Pancreas (tissue), 10 donors: Measurements from ENCODE around the gene PYGO1. TPM values are rescaled to one million over a fixed set of nuclear protein-coding genes. Genes with fewer than 3 reads are reported as not detected.

Experiments
- ATAC-seq, 4 donors: fragments of 200-7000 bp; cut with Tn5 transposase; one replicate each; pipeline versions ENCODE4 v1.8.0 to v1.9.1; 2020; ENCODE audit warnings: mild to moderate bottlenecking in 4 of 4, moderate library complexity in 4 of 4
- DNase-seq, 6 donors: peaks; one replicate each; pipeline ENCODE4 v3.0.0-alpha.2; 2020
- FAIRE-seq: peaks from 2 replicates; lab custom pipeline; 2012; peaks lifted over from hg19 to GRCh38; lab: Jason Lieb, UNC
- H3K27ac ChIP-seq, 4 donors: fragments of 200-600 bp; sonication (generic); 1 replicate in 3 of 4; 2 replicates in 1 of 4; pipeline versions ENCODE4 v1.5.0 to v1.8.0; 2020
- H3K27me3 ChIP-seq, 4 donors: fragments of 200-600 bp; one replicate each; pipeline ENCODE4 v1.8.0; 2021
- H3K36me3 ChIP-seq, 3 donors: fragments of 200-600 bp; sonication (generic) in 1 of 3; one replicate each; pipeline versions ENCODE4 v1.5.0 to v1.8.0; 2020 to 2021
- H3K4me1 ChIP-seq, 3 donors: fragments of 200-600 bp; one replicate each; pipeline ENCODE4 v1.8.0; 2021
- H3K4me3 ChIP-seq, 4 donors: fragments of 200-600 bp; sonication (generic) in 2 of 4; one replicate each; pipeline versions ENCODE4 v1.5.0 to v1.8.0; 2020 to 2021
- H3K9me3 ChIP-seq, 4 donors: fragments of 200-600 bp; one replicate each; pipeline ENCODE4 v1.8.0; 2021
- WGBS, 2 donors: extraction: QIAGEN DNeasy Blood & Tissue Kit; methylation state at CpG; one replicate each; pipeline ENCODE4 v1.1.7; 2013; 5-methylcytosine and 5-hydroxymethylcytosine counted together
- intact Hi-C, 3 donors: fragments of 100-400 bp; cut with DNase I; formaldehyde crosslinking; loops; one replicate each; pipeline versions ENCODE4 v1.11.1 to v1.14.2; 2022
- polyA plus RNA-seq, 2 donors: library from polyadenylated mRNA; stranded (reverse); fragments of 200-250 nt; gene quantifications; one replicate each; pipeline ENCODE4 v1.2.3, GENCODE V29; 2013
- total RNA-seq, 6 donors: library from RNA; stranded (reverse); fragmentation: NEBNext Ultra II Directional in 4 of 6; extraction: Animal tissue kit (Norgen Biotek cat#: 25700) in 4 of 6; gene quantifications; one replicate each; pipeline versions ENCODE4 v1.2.1 to v1.2.4, GENCODE V29; 2021 to 2023
- TF ChIP-seq, protein P1 (sequence below), 4 donors: fragments of 200-600 bp; sonication (generic) in 3 of 4; IDR thresholded peaks; one replicate each; pipeline versions ENCODE4 v1.5.0 to v1.8.0; 2021; ENCODE audit warnings: antibody characterized with exemption in 4 of 4
- donor health status: healthy with polysubstance abuse.
- donor health status: DM: no; HTN: no; CAD: no; lungs with moderate emphysema.
- donor health status: DM: no; HTN: no; CAD: no.
- donor health status: control.
- donor health status: control.
- donor health status: Bipolar disorder and iron deficiency.
- donor health status: DM: yes; HTN: yes; CAD: no.
- donor health status: DM: no; HTN: no; CAD: no.
- donor health status: DM: no; HTN: no; CAD: no.
- donor health status: DM: yes; HTN: yes; CAD: no.

Gene PYGO1
- total and polyA plus RNA-seq, 8 donors: 0.34 to 2.3 (median 2.0) TPM

- WGBS, 2 donors: 92 to 94% methylated on average over 2 of the region's 2 CpGs
- no peaks in the 10 kb centered on the region for H3K9me3 ChIP-seq
- no peak overlapping the region for H3K27ac ChIP-seq
- DNase-seq: no peak
- intact Hi-C loops: no loop called here
- no peak overlapping the region for H3K4me3 ChIP-seq
- H3K4me1 ChIP-seq: no peaks in the 10 kb centered on the region
- no peaks in the 10 kb centered on the region for H3K27me3 ChIP-seq
- TF ChIP-seq, protein P1, sequence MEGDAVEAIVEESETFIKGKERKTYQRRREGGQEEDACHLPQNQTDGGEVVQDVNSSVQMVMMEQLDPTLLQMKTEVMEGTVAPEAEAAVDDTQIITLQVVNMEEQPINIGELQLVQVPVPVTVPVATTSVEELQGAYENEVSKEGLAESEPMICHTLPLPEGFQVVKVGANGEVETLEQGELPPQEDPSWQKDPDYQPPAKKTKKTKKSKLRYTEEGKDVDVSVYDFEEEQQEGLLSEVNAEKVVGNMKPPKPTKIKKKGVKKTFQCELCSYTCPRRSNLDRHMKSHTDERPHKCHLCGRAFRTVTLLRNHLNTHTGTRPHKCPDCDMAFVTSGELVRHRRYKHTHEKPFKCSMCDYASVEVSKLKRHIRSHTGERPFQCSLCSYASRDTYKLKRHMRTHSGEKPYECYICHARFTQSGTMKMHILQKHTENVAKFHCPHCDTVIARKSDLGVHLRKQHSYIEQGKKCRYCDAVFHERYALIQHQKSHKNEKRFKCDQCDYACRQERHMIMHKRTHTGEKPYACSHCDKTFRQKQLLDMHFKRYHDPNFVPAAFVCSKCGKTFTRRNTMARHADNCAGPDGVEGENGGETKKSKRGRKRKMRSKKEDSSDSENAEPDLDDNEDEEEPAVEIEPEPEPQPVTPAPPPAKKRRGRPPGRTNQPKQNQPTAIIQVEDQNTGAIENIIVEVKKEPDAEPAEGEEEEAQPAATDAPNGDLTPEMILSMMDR (IDR thresholded peaks at IDR 0.05): no peak
- FAIRE-seq: no peak
- no peaks in the 10 kb centered on the region for H3K36me3 ChIP-seq
- no peak for ATAC-seq
Measured at GRCh38 chr15:55628369-55628730, 40.2 kb upstream of the PYGO1 start.

- 76 to 88% methylated on average over 7 of the region's 7 CpGs for WGBS, 2 donors
Measured at GRCh38 chr15:55627730-55628368, 39.7 kb upstream of the PYGO1 start.

DNA sequence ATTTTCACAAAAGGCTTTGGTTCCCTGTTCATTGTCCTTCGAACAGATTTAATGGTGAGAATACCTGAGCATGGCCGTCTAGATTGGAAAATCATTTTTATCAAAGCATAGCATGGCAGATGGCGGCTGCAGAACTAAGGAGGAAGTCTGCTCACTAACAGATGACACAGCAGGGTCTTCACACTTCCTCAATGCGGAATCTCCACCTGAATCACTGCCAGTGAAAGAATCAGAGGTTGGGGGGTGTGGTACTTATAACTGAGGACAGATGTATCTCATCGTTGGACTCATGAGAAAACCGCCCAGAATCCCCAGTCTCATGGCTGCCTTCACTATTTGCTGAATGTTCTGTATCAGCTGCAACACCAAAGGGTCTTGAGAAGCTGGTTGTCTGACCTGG is 31.6 kb upstream of the PYGO1 start:
- Histone ChIP-seq H3K9me3 (no peaks in the 10 kb centered on the region), H3K27ac (no peak overlapping the region), H3K4me3 (no peak overlapping the region), H3K4me1 (no peaks in the 10 kb centered on the region), H3K36me3 (no peaks in the 10 kb centered on the region), H3K27me3 (no peaks in the 10 kb centered on the region)
- ATAC-seq (no peak), FAIRE-seq (no peak), DNase-seq (no peak)
- 65 to 72% methylated on average over 6 of the region's 6 CpGs for WGBS, 2 donors
- intact Hi-C loops: no loop called here
- TF ChIP-seq, protein P1 (IDR thresholded peaks at IDR 0.05): no peak

More at GRCh38 chr15:55627730-55628368, 39.7 kb upstream of the PYGO1 start:
- TF ChIP-seq, protein P1 (IDR thresholded peaks at IDR 0.05): no peak
- ATAC-seq (peak in 3 of 4 donors; percentile 34 to 39 (median 34)), DNase-seq (no peak), FAIRE-seq (no peak)
- Histone ChIP-seq H3K4me1 (no peaks in the 10 kb centered on the region), H3K9me3 (no peaks in the 10 kb centered on the region), H3K27ac (no peak overlapping the region), H3K4me3 (no peak overlapping the region), H3K36me3 (no peaks in the 10 kb centered on the region), H3K27me3 (no peaks in the 10 kb centered on the region)
- intact Hi-C loops: no loop called here

- no peak overlapping the region for H3K27ac ChIP-seq
- ATAC-seq (no peak), DNase-seq (no peak), FAIRE-seq (no peak)
- no peaks in the 10 kb centered on the region for H3K9me3 ChIP-seq
- TF ChIP-seq, protein P1 (IDR thresholded peaks at IDR 0.05): no peak
- no peaks in the 10 kb centered on the region for H3K4me1 ChIP-seq
- intact Hi-C loops: no loop called here
- H3K4me3 ChIP-seq: no peak overlapping the region
- 46 to 50% methylated on average over 4 of the region's 4 CpGs for whole genome bisulfite sequencing, 2 donors
- no peaks in the 10 kb centered on the region for H3K36me3 ChIP-seq
- no peaks in the 10 kb centered on the region for H3K27me3 ChIP-seq
Measured at GRCh38 chr15:55618387-55618786, 30.2 kb upstream of the PYGO1 start.

GRCh38 chr15:55615445-55615844 is 27.3 kb upstream of the PYGO1 start:
- ATAC-seq: no peak
- intact Hi-C loops: no loop called here
- FAIRE-seq: no peak
- Histone ChIP-seq H3K4me3 (no peak overlapping the region), H3K4me1 (no peaks in the 10 kb centered on the region), H3K27me3 (no peaks in the 10 kb centered on the region), H3K36me3 (no peaks in the 10 kb centered on the region), H3K27ac (no peak overlapping the region), H3K9me3 (no peaks in the 10 kb centered on the region)
- WGBS, 2 donors: 36 to 40% methylated on average over 1 of the region's 1 CpG
- no peak for DNase-seq
- TF ChIP-seq, protein P1 (IDR thresholded peaks at IDR 0.05): no peak
